Chondrocyte (in vitro differentiated cells): ENCODE measurements around the gene RRP1B. TPM values are rescaled to one million over a fixed set of nuclear protein-coding genes. Genes with fewer than 3 reads are reported as not detected.

Experiments
- DNase-seq: peaks from one replicate; pipeline ENCODE4 v3.0.0; 2021; ENCODE audit warnings: mixed read lengths, low spot score
- H3K27ac Mint-ChIP-seq: one replicate; pipeline ENCODE4 v1.8.0; 2021; ENCODE audit warnings: mild to moderate bottlenecking, moderate library complexity, mixed read lengths; ENCODE audit not compliant: unreplicated experiment
- H3K27me3 Mint-ChIP-seq: 2 replicates; pipeline ENCODE4 v1.8.0; 2021; ENCODE audit warnings: low read depth, mixed read lengths
- H3K36me3 Mint-ChIP-seq: 2 replicates; pipeline ENCODE4 v1.8.0; 2021; ENCODE audit warnings: low read depth, mixed read lengths
- H3K4me1 Mint-ChIP-seq: 2 replicates; pipeline ENCODE4 v1.8.0; 2021; ENCODE audit warnings: low read depth, mild to moderate bottlenecking, mixed read lengths
- H3K4me3 Mint-ChIP-seq: one replicate; pipeline ENCODE4 v1.8.0; 2021; ENCODE audit warnings: mild to moderate bottlenecking, moderate library complexity, mixed read lengths; ENCODE audit not compliant: unreplicated experiment
- H3K9me3 Mint-ChIP-seq: 2 replicates; pipeline ENCODE4 v1.8.0; 2021; ENCODE audit warnings: low read depth, mixed read lengths
- total RNA-seq: library from RNA; stranded (reverse); gene quantifications from 3 replicates; pipeline ENCODE4 v1.2.1, GENCODE V29; 2021
- TF ChIP-seq, protein P1 (sequence below): fragments of 200-600 bp; sonication (generic); IDR thresholded peaks from 2 replicates; pipeline ENCODE4 v1.5.0; 2021; ENCODE audit warnings: antibody characterized with exemption, mild to moderate bottlenecking, moderate library complexity

Gene RRP1B
- total RNA-seq, 1 donor from 2014 or later: 24.5 TPM

DNA sequence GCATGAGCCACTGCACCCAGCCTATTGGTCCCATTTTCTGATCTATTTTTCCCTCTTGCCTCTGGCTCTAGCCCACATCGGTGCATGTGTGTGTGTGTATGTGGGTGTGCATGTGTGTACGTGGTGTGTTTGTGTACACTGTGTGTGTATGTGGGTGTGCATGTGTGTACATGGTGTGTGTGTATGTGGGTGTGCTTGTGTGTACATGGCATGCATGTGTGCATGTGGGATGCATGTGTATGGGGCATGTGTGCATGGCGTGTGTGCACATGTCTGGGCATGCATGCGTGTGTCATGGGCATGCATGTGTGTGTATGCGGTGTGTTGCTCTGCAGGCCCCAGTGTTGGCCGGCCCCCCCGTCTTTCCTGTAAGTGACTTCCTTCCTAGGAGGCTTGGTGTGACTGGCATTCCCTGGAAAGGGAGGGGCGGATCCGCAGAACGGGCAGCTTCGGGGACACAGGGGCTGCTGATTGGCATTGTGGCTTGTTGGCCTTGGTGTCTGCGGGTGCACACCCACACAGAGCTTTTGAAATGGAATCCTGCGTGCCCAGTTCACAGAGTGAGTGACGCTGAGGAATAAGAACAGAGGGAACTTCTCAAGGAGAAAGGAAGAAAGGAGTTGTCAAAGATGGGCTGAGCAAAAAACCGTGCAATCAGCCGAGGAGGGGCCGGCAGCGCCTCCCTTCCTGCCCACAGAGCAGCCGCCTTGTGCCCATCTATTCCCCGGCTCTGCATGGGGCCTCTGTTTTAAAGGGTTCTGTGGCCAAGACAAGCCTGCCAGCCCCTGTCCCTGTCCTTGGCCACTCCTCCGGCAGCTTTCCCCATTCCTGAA, 67.5 kb downstream of the RRP1B start:
- H3K27me3 Mint-ChIP-seq: no peaks in the 10 kb centered on the region
- peak overlapping the region; percentile 99 for H3K27ac Mint-ChIP-seq
- peaks cover 7% of the 10 kb centered on the region for H3K36me3 Mint-ChIP-seq
- DNase-seq: no peak
- H3K4me3 Mint-ChIP-seq: peak overlapping the region; percentile 48
- H3K4me1 Mint-ChIP-seq: peaks cover 71% of the 10 kb centered on the region
- H3K9me3 Mint-ChIP-seq: no peaks in the 10 kb centered on the region
- TF ChIP-seq, protein P1, sequence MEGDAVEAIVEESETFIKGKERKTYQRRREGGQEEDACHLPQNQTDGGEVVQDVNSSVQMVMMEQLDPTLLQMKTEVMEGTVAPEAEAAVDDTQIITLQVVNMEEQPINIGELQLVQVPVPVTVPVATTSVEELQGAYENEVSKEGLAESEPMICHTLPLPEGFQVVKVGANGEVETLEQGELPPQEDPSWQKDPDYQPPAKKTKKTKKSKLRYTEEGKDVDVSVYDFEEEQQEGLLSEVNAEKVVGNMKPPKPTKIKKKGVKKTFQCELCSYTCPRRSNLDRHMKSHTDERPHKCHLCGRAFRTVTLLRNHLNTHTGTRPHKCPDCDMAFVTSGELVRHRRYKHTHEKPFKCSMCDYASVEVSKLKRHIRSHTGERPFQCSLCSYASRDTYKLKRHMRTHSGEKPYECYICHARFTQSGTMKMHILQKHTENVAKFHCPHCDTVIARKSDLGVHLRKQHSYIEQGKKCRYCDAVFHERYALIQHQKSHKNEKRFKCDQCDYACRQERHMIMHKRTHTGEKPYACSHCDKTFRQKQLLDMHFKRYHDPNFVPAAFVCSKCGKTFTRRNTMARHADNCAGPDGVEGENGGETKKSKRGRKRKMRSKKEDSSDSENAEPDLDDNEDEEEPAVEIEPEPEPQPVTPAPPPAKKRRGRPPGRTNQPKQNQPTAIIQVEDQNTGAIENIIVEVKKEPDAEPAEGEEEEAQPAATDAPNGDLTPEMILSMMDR: no peak

DNA sequence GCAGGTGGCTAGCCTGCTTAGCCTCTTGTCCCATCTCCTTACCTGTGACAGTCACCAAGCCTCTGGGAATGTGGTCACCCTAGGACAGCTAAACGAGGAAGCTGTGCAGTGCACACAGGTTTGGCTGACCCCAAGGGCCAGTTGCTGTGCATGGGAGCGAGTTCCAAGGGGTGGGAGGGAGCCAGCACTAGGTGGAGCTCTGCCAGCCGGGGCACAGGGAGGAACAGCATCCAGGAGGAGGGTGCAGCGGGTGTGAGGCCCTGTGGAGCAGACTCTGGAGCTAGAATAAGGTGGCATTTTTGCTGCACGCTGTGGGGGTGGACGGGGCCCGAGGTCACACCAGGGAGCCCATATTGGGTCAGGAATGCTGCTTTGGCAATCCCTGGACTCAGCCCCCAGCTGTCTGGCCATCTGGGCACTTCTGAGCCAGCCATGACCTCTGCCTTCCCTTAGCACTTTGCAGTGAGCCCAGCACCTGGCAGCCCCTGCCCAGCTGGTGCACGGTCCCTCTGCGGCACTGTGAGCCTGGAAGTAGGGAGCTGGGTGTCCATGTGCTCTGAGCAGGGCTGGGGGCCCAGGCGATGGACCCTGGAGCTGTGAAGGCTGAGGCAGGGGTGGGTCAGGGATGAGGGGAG, 68.3 kb downstream of the RRP1B start:
- Mint-ChIP-seq H3K4me1 (peaks cover 69% of the 10 kb centered on the region), H3K27me3 (no peaks in the 10 kb centered on the region), H3K4me3 (peak overlapping the region; percentile 76), H3K36me3 (peaks cover 5% of the 10 kb centered on the region), H3K27ac (peak overlapping the region; percentile 99), H3K9me3 (no peaks in the 10 kb centered on the region)
- no peak for DNase-seq
- TF ChIP-seq, protein P1: peak; percentile 62

DNA sequence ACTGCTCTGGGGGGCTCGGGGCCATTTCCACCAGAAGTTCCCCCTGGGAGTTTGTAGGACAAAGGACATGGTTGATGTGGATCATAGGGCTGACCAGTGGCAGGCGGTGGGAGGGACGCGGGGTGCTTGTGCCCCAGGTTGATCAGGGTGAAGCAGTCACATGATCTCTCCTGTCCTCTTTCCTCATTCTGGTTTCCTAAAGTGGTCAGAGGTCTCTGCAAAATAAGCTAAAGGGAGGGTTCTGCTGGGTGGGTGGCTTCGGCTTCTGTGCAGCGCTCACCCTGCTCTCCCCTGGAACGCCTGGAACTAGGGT, 68.8 kb downstream of the RRP1B start:
- H3K27me3 Mint-ChIP-seq: no peaks in the 10 kb centered on the region
- TF ChIP-seq, protein P1: no peak
- DNase-seq: no peak
- H3K4me3 Mint-ChIP-seq: peak overlapping the region; percentile 76
- H3K4me1 Mint-ChIP-seq: peaks cover 67% of the 10 kb centered on the region
- H3K27ac Mint-ChIP-seq: peak overlapping the region; percentile 99
- peaks cover 4% of the 10 kb centered on the region for H3K36me3 Mint-ChIP-seq
- H3K9me3 Mint-ChIP-seq: no peaks in the 10 kb centered on the region

DNA sequence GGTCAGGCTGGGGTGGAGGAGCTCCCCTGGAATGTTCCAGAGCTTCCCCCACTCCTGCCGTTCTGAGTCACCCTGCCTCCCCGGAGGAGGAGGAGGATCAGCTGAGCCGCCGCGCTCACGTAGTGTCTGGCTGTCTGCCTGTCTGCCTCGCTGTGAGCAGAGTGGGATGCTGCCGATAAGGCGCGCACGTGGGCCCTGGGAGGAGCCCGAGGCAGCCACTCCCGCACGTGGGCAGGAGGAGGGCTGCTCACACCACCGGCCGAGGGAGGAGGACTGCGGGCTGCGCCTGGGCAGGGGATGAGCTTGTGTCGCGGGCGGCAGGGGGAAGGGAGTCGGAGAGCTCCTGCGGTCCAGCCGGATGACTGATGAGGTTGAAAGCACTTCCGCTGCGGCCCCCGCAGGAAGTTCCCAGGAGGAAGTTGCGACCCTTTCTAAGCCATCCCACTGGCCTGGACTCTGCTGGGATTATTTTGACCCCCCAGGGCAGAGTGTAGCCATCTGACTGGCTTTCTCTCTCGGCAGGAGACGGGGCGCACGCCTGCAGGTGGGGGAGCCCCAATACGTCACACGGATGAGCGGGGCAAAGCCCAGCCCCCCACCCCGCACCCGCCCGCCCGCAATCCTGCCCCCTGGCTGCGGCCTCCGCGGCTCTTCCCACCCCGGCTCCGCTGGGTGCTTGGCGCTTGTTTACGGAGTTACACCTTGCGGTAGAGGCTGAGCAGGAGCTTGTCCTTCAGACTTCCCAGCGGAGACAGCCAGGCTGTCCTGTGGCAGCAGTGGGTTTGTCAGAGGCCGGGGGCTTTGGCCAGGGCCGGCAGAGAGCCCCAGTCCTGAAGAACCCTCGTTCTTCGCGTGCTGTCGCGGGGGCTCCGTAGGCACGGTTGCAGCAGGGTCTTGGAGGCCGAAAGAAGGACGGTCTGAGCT, 69.4 kb downstream of the RRP1B start:
- TF ChIP-seq, protein P1: peak; percentile 75
- DNase-seq: peak; percentile 99
- no peaks in the 10 kb centered on the region for H3K9me3 Mint-ChIP-seq
- H3K36me3 Mint-ChIP-seq: peaks cover 4% of the 10 kb centered on the region
- H3K27ac Mint-ChIP-seq: peak overlapping the region; percentile 99
- peaks cover 73% of the 10 kb centered on the region for H3K4me1 Mint-ChIP-seq
- H3K4me3 Mint-ChIP-seq: peak overlapping the region; percentile 76
- no peaks in the 10 kb centered on the region for H3K27me3 Mint-ChIP-seq

DNA sequence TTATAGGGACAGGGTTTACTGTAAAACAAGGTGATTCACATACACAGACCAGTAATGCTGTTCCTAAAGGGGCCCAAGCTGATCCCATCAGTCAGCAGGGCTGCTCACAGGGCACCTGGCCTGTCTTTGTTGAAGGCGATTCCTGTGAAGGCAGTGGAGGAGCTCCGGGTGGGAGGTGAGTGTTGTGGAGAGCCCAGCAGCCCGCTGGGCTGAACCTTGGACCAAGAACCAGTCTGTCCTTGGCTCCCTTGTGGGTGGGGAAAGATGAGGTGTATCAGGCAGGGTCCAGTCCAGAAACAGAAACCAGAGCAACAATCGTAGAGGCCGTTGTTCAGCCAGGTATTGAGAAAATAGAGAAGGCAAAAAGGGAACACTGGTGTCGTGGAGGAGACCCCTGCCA, 72.1 kb downstream of the RRP1B start:
- Mint-ChIP-seq H3K27ac (no peak overlapping the region), H3K9me3 (no peaks in the 10 kb centered on the region), H3K4me1 (peaks cover 77% of the 10 kb centered on the region), H3K4me3 (no peak overlapping the region), H3K36me3 (peaks cover 5% of the 10 kb centered on the region), H3K27me3 (no peaks in the 10 kb centered on the region)
- TF ChIP-seq, protein P1: no peak
- DNase-seq: no peak
